Measurements from ENCODE around the gene SSBP4. TPM values are rescaled to one million over a fixed set of nuclear protein-coding genes. Genes with fewer than 3 reads are reported as not detected.

SSBP4 gene
- total RNA-seq, 4 donors from 2014 or later = 18.1 to 30.5 (median 27.4) TPM

GRCh38 chr19:18424890-18425514 lies 5.8 kb downstream of the SSBP4 start:
- no peaks in the 10 kb centered on the region for H3K36me3 ChIP-seq
- H3K9me3 ChIP-seq = no peaks in the 10 kb centered on the region
- no peak for DNase-seq (ENCODE audit: low spot score in 2 of 2)
- H3K4me3 ChIP-seq = no peak overlapping the region
- WGBS = 81% methylated on average over 15 of the region's 17 CpGs
- TF ChIP-seq, protein P1, sequence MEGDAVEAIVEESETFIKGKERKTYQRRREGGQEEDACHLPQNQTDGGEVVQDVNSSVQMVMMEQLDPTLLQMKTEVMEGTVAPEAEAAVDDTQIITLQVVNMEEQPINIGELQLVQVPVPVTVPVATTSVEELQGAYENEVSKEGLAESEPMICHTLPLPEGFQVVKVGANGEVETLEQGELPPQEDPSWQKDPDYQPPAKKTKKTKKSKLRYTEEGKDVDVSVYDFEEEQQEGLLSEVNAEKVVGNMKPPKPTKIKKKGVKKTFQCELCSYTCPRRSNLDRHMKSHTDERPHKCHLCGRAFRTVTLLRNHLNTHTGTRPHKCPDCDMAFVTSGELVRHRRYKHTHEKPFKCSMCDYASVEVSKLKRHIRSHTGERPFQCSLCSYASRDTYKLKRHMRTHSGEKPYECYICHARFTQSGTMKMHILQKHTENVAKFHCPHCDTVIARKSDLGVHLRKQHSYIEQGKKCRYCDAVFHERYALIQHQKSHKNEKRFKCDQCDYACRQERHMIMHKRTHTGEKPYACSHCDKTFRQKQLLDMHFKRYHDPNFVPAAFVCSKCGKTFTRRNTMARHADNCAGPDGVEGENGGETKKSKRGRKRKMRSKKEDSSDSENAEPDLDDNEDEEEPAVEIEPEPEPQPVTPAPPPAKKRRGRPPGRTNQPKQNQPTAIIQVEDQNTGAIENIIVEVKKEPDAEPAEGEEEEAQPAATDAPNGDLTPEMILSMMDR (IDR thresholded peaks at IDR 0.05) = no peak
- no peak for TF ChIP-seq EP300 (IDR thresholded peaks at IDR 0.05)
- TF ChIP-seq POLR2A (IDR thresholded peaks at IDR 0.05) = no peak
- H3K4me1 ChIP-seq = peaks cover 82% of the 10 kb centered on the region
- no peaks in the 10 kb centered on the region for H3K27me3 ChIP-seq
- peak overlapping the region; percentile 65 for H3K27ac ChIP-seq

- TF ChIP-seq, protein P1 (IDR thresholded peaks at IDR 0.05) = peak in 1 of 2 donors; percentile 9
- no peak for TF ChIP-seq POLR2A (IDR thresholded peaks at IDR 0.05)
- Histone ChIP-seq H3K9me3 (no peaks in the 10 kb centered on the region), H3K27me3 (no peaks in the 10 kb centered on the region), H3K27ac (peak overlapping the region; percentile 65), H3K4me1 (peaks cover 74% of the 10 kb centered on the region), H3K36me3 (no peaks in the 10 kb centered on the region), H3K4me3 (no peak overlapping the region)
- WGBS = 38% methylated on average over 14 of the region's 18 CpGs
- DNase-seq (ENCODE audit: low spot score in 2 of 2) = peak in 1 of 2 donors; percentile 81
Observed at GRCh38 chr19:18425515-18426415, 6.6 kb downstream of the SSBP4 start.

- H3K4me1 ChIP-seq = peaks cover 68% of the 10 kb centered on the region
- no peak overlapping the region for H3K4me3 ChIP-seq
Observed at GRCh38 chr19:18426416-18426767, 7.2 kb downstream of the SSBP4 start.

DNA sequence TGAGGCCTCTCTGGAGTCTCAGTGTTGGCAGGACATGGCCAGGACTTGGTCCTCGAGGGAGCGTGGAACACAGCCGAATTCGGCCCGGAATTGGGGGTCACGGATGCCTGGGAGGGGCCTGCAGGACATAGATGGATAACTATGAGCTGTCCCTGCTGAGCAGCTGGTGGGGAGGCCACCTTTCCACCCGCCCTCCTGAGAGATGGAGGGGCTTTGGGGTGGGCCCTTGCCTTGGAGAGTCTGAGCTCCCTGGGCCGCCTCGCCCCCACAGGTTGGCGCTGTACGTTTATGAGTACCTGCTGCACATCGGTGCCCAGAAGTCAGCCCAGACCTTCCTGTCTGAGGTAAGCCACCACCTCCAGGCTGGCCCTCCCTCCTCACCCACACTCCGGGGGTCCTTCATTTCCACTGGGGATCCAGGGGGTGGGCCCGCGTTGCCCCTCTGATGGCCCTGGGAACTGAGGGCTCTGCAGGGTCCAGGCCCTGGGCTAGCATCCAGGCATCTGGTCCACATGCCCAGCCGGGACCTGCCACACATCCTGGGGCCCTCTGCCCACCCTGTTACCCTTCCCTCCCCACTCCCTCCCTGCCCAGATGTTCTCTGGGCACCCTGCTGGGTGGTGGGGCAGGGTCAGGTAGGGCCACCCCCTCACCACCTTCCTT lies 8.0 kb downstream of the SSBP4 start:
- Histone ChIP-seq H3K4me1 (peaks cover 60% of the 10 kb centered on the region), H3K9me3 (no peaks in the 10 kb centered on the region), H3K27ac (no peak overlapping the region), H3K36me3 (no peaks in the 10 kb centered on the region), H3K27me3 (no peaks in the 10 kb centered on the region), H3K4me3 (no peak overlapping the region)
- TF ChIP-seq EP300 (IDR thresholded peaks at IDR 0.05) = no peak
- TF ChIP-seq, protein P1 (IDR thresholded peaks at IDR 0.05) = no peak
- no peak for TF ChIP-seq POLR2AphosphoS5 (IDR thresholded peaks at IDR 0.05)
- no peak for TF ChIP-seq POLR2A (IDR thresholded peaks at IDR 0.05)
- DNase-seq (ENCODE audit: low spot score in 2 of 2) = no peak
- 75% methylated on average over 2 of the region's 16 CpGs for WGBS

More at GRCh38 chr19:18426416-18426767, 7.2 kb downstream of the SSBP4 start:
- WGBS = 60% methylated on average over 1 of the region's 8 CpGs
- TF ChIP-seq POLR2A (IDR thresholded peaks at IDR 0.05) (no peak), EP300 (IDR thresholded peaks at IDR 0.05) (no peak), POLR2AphosphoS5 (IDR thresholded peaks at IDR 0.05) (no peak)
- TF ChIP-seq, protein P1 (IDR thresholded peaks at IDR 0.05) = no peak
- no peaks in the 10 kb centered on the region for H3K9me3 ChIP-seq
- no peaks in the 10 kb centered on the region for H3K27me3 ChIP-seq
- H3K27ac ChIP-seq = peak overlapping the region; percentile 65
- no peak for DNase-seq (ENCODE audit: low spot score in 2 of 2)
- no peaks in the 10 kb centered on the region for H3K36me3 ChIP-seq

DNA sequence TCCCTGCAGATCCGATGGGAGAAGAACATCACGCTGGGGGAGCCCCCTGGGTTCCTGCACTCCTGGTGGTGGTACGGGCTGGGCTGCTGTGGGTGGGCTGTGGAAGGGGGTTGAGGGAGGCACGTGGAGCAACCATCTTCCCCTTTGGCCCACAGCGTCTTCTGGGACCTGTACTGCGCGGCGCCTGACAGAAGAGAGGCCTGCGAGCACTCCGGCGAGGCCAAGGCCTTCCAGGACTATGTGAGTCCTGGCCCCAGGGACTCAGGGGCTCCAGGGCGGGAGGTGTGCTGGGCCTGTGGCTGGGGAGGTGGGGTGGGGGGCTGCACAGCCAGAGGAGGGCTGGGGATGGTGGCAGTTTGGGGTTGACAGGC lies 8.5 kb downstream of the SSBP4 start:
- 92% methylated on average over 10 of the region's 12 CpGs for WGBS
- no peak overlapping the region for H3K4me3 ChIP-seq
- TF ChIP-seq POLR2AphosphoS5 (IDR thresholded peaks at IDR 0.05) (no peak), POLR2A (IDR thresholded peaks at IDR 0.05) (no peak), EP300 (IDR thresholded peaks at IDR 0.05) (no peak)
- TF ChIP-seq, protein P1 (IDR thresholded peaks at IDR 0.05) = no peak
- no peak for DNase-seq (ENCODE audit: low spot score in 2 of 2)
- no peaks in the 10 kb centered on the region for H3K9me3 ChIP-seq
- H3K27me3 ChIP-seq = no peaks in the 10 kb centered on the region
- H3K36me3 ChIP-seq = no peaks in the 10 kb centered on the region
- no peak overlapping the region for H3K27ac ChIP-seq
- peaks cover 55% of the 10 kb centered on the region for H3K4me1 ChIP-seq

All from suprapubic skin (tissue), 4 donors.